ENCODE data around the gene RILPL1. TPM values are rescaled to one million over a fixed set of nuclear protein-coding genes. Genes with fewer than 3 reads are reported as not detected.

The RILPL1 gene
- total RNA-seq, 1 donor from 2014 or later, result 4.4 TPM

Other genes with a start within 250 kb of the RILPL1 start
- 51.6 and 52.8 TPM in 2 replicates for gene SBNO1, start 168.9 kb downstream of the RILPL1 start, total RNA-seq
- 69.1 and 70.1 TPM in 2 replicates for gene KMT5A, start 149.6 kb downstream of the RILPL1 start, total RNA-seq
- gene RILPL2, start 97.0 kb downstream of the RILPL1 start, total RNA-seq, result 20.1 and 20.6 TPM in 2 replicates
- gene SNRNP35, start 75.6 kb downstream of the RILPL1 start, total RNA-seq, result 31.5 and 34.5 TPM in 2 replicates
- 201 and 206 TPM in 2 replicates for gene TMED2, start 50.8 kb upstream of the RILPL1 start, total RNA-seq
- 72.1 and 72.3 TPM in 2 replicates for gene DDX55, start 68.4 kb upstream of the RILPL1 start, total RNA-seq
- 74.8 and 76.5 TPM in 2 replicates for gene EIF2B1, start 100.0 kb upstream of the RILPL1 start, total RNA-seq
- 65.8 and 66.1 TPM in 2 replicates for gene GTF2H3, start 100.1 kb upstream of the RILPL1 start, total RNA-seq
- 2.8 and 3.0 TPM in 2 replicates for gene TCTN2, start 137.4 kb upstream of the RILPL1 start, total RNA-seq
- gene ATP6V0A2, start 178.6 kb upstream of the RILPL1 start, total RNA-seq, result 99.1 and 107 TPM in 2 replicates
- 0.12 and 0.31 TPM in 2 replicates for gene DNAH10, start 228.6 kb upstream of the RILPL1 start, total RNA-seq

Data from activated T-helper 1 cell treated with anti-CD3 and anti-CD28 coated beads, Interleukin-12 subunit alpha, Interleukin-12 subunit beta, Interleukin-2, Interleukin-4 antibody, amounts not matched to agents 30 ng/mL and 10 ng/mL and 1 ng/mL, durations not matched to agents 14 hours and 24 hours and 36 hours (primary cell).